CD14-positive monocyte (primary cell): Measurements from ENCODE around the gene PIN4. TPM values are rescaled to one million over a fixed set of nuclear protein-coding genes. Genes with fewer than 3 reads are reported as not detected.
"Not testable (repeated sequence)": the region's sequence is repeated elsewhere in the genome, so short reads cannot be mapped to it uniquely, and the experiment has no call there.

Experiments
- DNase-seq, 3 donors: peaks; one replicate each; pipeline ENCODE4 v3.0.0-alpha.2; 2011 to 2022
- H2AFZ ChIP-seq: 2 replicates; pipeline ENCODE4 v1.6.0; 2012; ENCODE audit warnings: mild to moderate bottlenecking, low read depth, low read length, inconsistent platforms; ENCODE audit not compliant: insufficient read depth, poor library complexity, severe bottlenecking
- H3K27ac ChIP-seq, 2 donors: 1 replicate in 1 of 2; 2 replicates in 1 of 2; pipeline ENCODE4 v1.5.1; 2012 to 2013; ENCODE audit warnings: low read length in 2 of 2, control low read depth in 1 of 2, inconsistent platforms in 1 of 2, low read depth in 1 of 2, mild to moderate bottlenecking in 1 of 2
- H3K27me3 ChIP-seq, 2 donors: one replicate each; pipeline versions ENCODE4 v1.6.0 to v1.6.1; 2011 to 2013; ENCODE audit warnings: low read length in 2 of 2; ENCODE audit not compliant: control insufficient read depth in 2 of 2, insufficient read depth in 2 of 2
- H3K36me3 ChIP-seq, 2 donors: replicated peaks in 1 of 2; 1 replicate in 1 of 2; 2 replicates in 1 of 2; pipeline versions ENCODE4 v1.5.1 to v1.6.1; 2012 to 2013; ENCODE audit warnings: low read length in 2 of 2, control low read depth in 1 of 2, inconsistent platforms in 1 of 2, mild to moderate bottlenecking in 1 of 2; ENCODE audit not compliant: insufficient read depth in 2 of 2, control insufficient read depth in 1 of 2
- H3K4me1 ChIP-seq, 2 donors: 1 replicate in 1 of 2; 2 replicates in 1 of 2; pipeline versions ENCODE4 v1.5.1 to v1.6.1; 2012 to 2013; ENCODE audit warnings: low read length in 2 of 2, control low read depth in 1 of 2, inconsistent platforms in 1 of 2, mild to moderate bottlenecking in 1 of 2, moderate library complexity in 1 of 2; ENCODE audit not compliant: insufficient read depth in 2 of 2, control insufficient read depth in 1 of 2
- H3K4me2 ChIP-seq: replicated peaks from 2 replicates; pipeline ENCODE3; 2012; ENCODE audit warnings: low read length, moderate library complexity, mild to moderate bottlenecking; ENCODE audit not compliant: poor library complexity, severe bottlenecking; ENCODE audit errors: extremely low read depth
- H3K4me3 ChIP-seq, 3 experiments: fragments of 200-600 bp in 1 of 3; sonication (generic) in 1 of 3; replicated peaks in 1 of 3; 1 replicate in 2 of 3; 2 replicates in 1 of 3; pipeline ENCODE4 v1.5.1; 2011 to 2013; ENCODE audit warnings: low read length in 3 of 3, mild to moderate bottlenecking in 3 of 3, control low read depth in 2 of 3, low read depth in 2 of 3, inconsistent platforms in 1 of 3, moderate library complexity in 1 of 3
- H3K79me2 ChIP-seq: 2 replicates; pipeline ENCODE4 v1.6.0; 2012; ENCODE audit warnings: mild to moderate bottlenecking, control low read depth, inconsistent platforms, low read length, moderate library complexity; ENCODE audit not compliant: insufficient read depth
- H3K9ac ChIP-seq: 2 replicates; pipeline ENCODE4 v1.6.0; 2017; ENCODE audit warnings: low read length, mild to moderate bottlenecking; ENCODE audit not compliant: insufficient read depth, poor library complexity, severe bottlenecking
- H3K9me3 ChIP-seq, 2 donors: replicated peaks in 1 of 2; 1 replicate in 1 of 2; 2 replicates in 1 of 2; pipeline versions ENCODE4 v1.5.1 to v1.6.1; 2012 to 2013; ENCODE audit warnings: low read length in 2 of 2, control low read depth in 1 of 2; ENCODE audit not compliant: control insufficient read depth in 1 of 2, insufficient read depth in 1 of 2
- H4K20me1 ChIP-seq: 2 replicates; pipeline ENCODE4 v1.6.0; 2012; ENCODE audit warnings: mild to moderate bottlenecking, low read length, control low read depth, moderate library complexity; ENCODE audit not compliant: insufficient read depth
- H3K27ac Mint-ChIP-seq, 7 donors: one replicate each; pipeline ENCODE4 v1.8.0; 2020; ENCODE audit warnings: mild to moderate bottlenecking in 7 of 7, mixed read lengths in 7 of 7, moderate library complexity in 6 of 7, inconsistent platforms in 2 of 7
- H3K27me3 Mint-ChIP-seq, 3 donors: one replicate each; pipeline ENCODE4 v1.8.0; 2021 to 2022; ENCODE audit warnings: low read depth in 3 of 3, mild to moderate bottlenecking in 3 of 3, mixed read lengths in 3 of 3, moderate library complexity in 3 of 3, inconsistent platforms in 1 of 3
- H3K36me3 Mint-ChIP-seq, 2 donors: one replicate each; pipeline ENCODE4 v1.8.0; 2020; ENCODE audit warnings: mixed read lengths in 2 of 2, inconsistent platforms in 1 of 2, mild to moderate bottlenecking in 1 of 2
- H3K4me1 Mint-ChIP-seq: one replicate; pipeline ENCODE4 v1.8.0; 2020; ENCODE audit warnings: mild to moderate bottlenecking, mixed read lengths
- H3K4me3 Mint-ChIP-seq, 2 donors: one replicate each; pipeline ENCODE4 v1.8.0; 2020; ENCODE audit warnings: mild to moderate bottlenecking in 2 of 2, mixed read lengths in 2 of 2, moderate library complexity in 1 of 2
- H3K9me3 Mint-ChIP-seq, 7 donors: one replicate each; pipeline ENCODE4 v1.8.0; 2020 to 2022; ENCODE audit warnings: mixed read lengths in 7 of 7, mild to moderate bottlenecking in 6 of 7, moderate library complexity in 6 of 7, inconsistent platforms in 2 of 7
- WGBS: methylation state at CpG from one replicate; pipeline ENCODE4 v1.1.5; 2013; ENCODE audit warnings: missing lambda C conversion rate; ENCODE audit not compliant: insufficient coverage; 5-methylcytosine and 5-hydroxymethylcytosine counted together
- intact Hi-C, 2 donors: fragments of 100-400 bp; cut with micrococcal nuclease; formaldehyde crosslinking; loops; one replicate each; pipeline versions ENCODE4 v1.15.0 to v1.15.1; 2023
- polyA plus RNA-seq, 3 donors: library from polyadenylated mRNA; depleted of rRNA in 1 of 3; unstranded in 2 of 3; stranded (reverse) in 1 of 3; fragments of 300-500 nt in 2 of 3; fragments of >200 nt in 1 of 3; fragmentation: Illumina TruSeq in 2 of 3; gene quantifications; 1 replicate in 2 of 3; 2 replicates in 1 of 3; pipeline ENCODE4 v1.2.3, GENCODE V29; 2012 to 2021
- TF ChIP-seq, protein P1 (sequence below): fragments of 200-600 bp; IDR thresholded peaks from one replicate; pipeline ENCODE4 v1.8.0; 2022; ENCODE audit warnings: antibody characterized with exemption, mild to moderate bottlenecking

Gene PIN4
- polyA plus RNA-seq, 3 donors, result 2.9 to 20.8 (median 16.7) TPM

DNA sequence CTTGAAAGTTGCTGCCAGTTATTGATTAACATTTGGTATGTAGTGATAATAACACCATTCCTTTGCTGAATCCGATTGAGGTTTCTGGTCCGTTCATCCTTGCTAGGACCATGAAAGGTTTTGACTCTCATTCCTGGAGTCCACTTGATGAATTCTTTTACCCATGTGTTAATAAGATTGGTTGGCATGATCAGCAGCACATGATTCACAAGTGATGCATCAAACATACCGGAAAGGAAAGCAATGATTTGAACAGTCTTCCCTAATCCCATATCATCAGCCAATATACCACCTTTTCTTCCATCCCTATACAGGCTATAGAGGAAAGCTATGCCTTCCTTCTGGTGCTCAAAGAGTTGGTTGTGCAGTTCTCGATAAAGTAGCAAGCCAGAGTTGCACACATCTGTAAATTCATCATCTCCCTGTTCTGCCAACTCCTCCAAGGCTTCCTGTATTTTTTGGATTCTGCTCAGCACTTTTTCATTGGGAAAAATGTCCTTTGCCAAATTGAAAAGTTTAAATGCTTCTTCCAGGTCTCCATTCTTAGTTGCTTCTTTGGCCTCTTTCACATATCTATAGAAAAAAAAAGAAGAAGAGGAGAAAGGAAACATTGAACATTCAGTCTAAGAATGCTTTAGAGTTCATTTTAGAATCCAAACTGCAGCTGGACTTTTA, 26.7 kb downstream of the PIN4 start:
- Histone ChIP-seq H3K4me3 (no peak overlapping the region), H2AFZ (no peak overlapping the region), H3K4me2 (no peak overlapping the region), H3K4me1 (no peaks in the 10 kb centered on the region), H3K9me3 (no peaks in the 10 kb centered on the region), H3K79me2 (no peaks in the 10 kb centered on the region), H4K20me1 (no peaks in the 10 kb centered on the region), H3K9ac (no peak overlapping the region), H3K27ac (no peak overlapping the region), H3K27me3 (peaks cover 0 to 3% of the 10 kb centered on the region in 2 donors), H3K36me3 (peaks cover 16 to 49% of the 10 kb centered on the region in 2 donors)
- Mint-ChIP-seq H3K36me3 (peaks cover 29 to 42% of the 10 kb centered on the region in 2 donors), H3K27me3 (peaks cover 2 to 10% (median 3%) of the 10 kb centered on the region in 3 donors), H3K9me3 (no peaks in the 10 kb centered on the region), H3K4me1 (no peaks in the 10 kb centered on the region), H3K4me3 (no peak overlapping the region), H3K27ac (no peak overlapping the region)
- DNase-seq, result no peak
- TF ChIP-seq, protein P1, sequence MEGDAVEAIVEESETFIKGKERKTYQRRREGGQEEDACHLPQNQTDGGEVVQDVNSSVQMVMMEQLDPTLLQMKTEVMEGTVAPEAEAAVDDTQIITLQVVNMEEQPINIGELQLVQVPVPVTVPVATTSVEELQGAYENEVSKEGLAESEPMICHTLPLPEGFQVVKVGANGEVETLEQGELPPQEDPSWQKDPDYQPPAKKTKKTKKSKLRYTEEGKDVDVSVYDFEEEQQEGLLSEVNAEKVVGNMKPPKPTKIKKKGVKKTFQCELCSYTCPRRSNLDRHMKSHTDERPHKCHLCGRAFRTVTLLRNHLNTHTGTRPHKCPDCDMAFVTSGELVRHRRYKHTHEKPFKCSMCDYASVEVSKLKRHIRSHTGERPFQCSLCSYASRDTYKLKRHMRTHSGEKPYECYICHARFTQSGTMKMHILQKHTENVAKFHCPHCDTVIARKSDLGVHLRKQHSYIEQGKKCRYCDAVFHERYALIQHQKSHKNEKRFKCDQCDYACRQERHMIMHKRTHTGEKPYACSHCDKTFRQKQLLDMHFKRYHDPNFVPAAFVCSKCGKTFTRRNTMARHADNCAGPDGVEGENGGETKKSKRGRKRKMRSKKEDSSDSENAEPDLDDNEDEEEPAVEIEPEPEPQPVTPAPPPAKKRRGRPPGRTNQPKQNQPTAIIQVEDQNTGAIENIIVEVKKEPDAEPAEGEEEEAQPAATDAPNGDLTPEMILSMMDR, result no peak
- intact Hi-C loops, result no loop called here
- WGBS, result no CpG with 5 or more reads among the region's 4 CpGs

DNA sequence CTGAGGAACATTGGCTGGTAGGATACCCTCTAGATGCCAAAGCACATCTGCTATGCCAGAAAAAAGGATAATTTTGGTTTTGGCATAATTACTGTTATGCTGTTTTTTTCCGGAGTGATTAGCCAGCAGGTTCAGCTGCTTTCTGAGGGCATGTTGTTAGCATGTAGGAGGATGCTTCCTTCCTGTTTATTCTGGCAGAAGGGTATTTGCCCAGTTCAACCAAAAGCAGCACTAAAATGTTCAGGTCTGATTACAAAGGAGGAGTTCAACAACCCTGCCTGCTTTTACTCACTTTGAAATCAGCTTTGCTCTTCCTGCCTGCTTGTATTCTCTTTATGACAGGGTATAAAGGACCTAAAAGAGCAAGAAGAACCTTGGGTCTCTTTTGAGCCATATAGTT, 35.4 kb downstream of the PIN4 start:
- Histone ChIP-seq H3K4me3 (no peak overlapping the region), H2AFZ (no peak overlapping the region), H3K27ac (no peak overlapping the region), H4K20me1 (no peaks in the 10 kb centered on the region), H3K79me2 (no peaks in the 10 kb centered on the region), H3K4me1 (no peaks in the 10 kb centered on the region), H3K9me3 (no peaks in the 10 kb centered on the region), H3K4me2 (no peak overlapping the region), H3K36me3 (no peaks in the 10 kb centered on the region), H3K9ac (no peak overlapping the region), H3K27me3 (no peaks in the 10 kb centered on the region)
- TF ChIP-seq, protein P1, result no peak
- intact Hi-C loops, result no loop called here
- Mint-ChIP-seq H3K36me3 (peaks cover 14 to 23% of the 10 kb centered on the region in 2 donors), H3K9me3 (peaks cover 4 to 19% (median 6%) of the 10 kb centered on the region in 7 donors), H3K27ac (no peak overlapping the region), H3K27me3 (peaks cover 2 to 10% (median 3%) of the 10 kb centered on the region in 3 donors), H3K4me1 (no peaks in the 10 kb centered on the region), H3K4me3 (no peak overlapping the region)
- WGBS, result no CpG with 5 or more reads among the region's 1 CpG
- DNase-seq, result no peak

DNA sequence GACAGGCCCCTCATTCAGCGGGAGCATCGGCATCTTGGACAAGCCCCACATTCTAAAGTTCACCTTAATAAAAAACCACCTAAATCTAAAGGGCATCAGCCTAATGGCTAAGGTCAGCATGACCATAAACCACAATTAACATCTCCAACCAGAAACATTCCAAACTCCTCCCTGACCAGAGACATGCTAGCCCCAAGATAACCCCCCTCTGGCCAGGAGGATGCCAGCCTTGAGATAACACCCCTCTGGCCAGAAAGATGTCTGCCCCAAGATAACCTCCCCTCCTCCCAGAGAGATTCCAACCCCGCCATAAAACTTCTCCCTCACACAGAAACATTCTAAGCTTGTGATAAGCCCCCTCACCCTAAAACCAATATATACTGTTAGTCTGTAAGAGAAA, 38.8 kb downstream of the PIN4 start:
- peaks cover 12 to 30% of the 10 kb centered on the region in 2 donors for H3K36me3 Mint-ChIP-seq
- H2AFZ ChIP-seq, H4K20me1 ChIP-seq, H3K9ac ChIP-seq, H3K27ac Mint-ChIP-seq, H3K36me3 ChIP-seq, H3K27me3 ChIP-seq, DNase-seq, H3K4me1 Mint-ChIP-seq, H3K4me2 ChIP-seq, H3K79me2 ChIP-seq, intact Hi-C loops, H3K4me3 Mint-ChIP-seq, H3K4me1 ChIP-seq, H3K27ac ChIP-seq, H3K4me3 ChIP-seq, H3K9me3 ChIP-seq: not testable (repeated sequence)
- peaks cover 0 to 13% (median 0%) of the 10 kb centered on the region in 3 donors for H3K27me3 Mint-ChIP-seq
- no CpG with 5 or more reads among the region's 3 CpGs for WGBS
- H3K9me3 Mint-ChIP-seq, result peaks cover 4 to 27% (median 6%) of the 10 kb centered on the region in 7 donors
